GM10847 (cell line): ENCODE results near the gene CAPN5.

Experiments
- POLR2A ChIP-seq: IDR thresholded peaks from 2 replicates; pipeline ENCODE4 v1.6.1; 2011; ENCODE audit not compliant: insufficient read length; ENCODE audit errors: extremely low read depth

Gene CAPN5

DNA sequence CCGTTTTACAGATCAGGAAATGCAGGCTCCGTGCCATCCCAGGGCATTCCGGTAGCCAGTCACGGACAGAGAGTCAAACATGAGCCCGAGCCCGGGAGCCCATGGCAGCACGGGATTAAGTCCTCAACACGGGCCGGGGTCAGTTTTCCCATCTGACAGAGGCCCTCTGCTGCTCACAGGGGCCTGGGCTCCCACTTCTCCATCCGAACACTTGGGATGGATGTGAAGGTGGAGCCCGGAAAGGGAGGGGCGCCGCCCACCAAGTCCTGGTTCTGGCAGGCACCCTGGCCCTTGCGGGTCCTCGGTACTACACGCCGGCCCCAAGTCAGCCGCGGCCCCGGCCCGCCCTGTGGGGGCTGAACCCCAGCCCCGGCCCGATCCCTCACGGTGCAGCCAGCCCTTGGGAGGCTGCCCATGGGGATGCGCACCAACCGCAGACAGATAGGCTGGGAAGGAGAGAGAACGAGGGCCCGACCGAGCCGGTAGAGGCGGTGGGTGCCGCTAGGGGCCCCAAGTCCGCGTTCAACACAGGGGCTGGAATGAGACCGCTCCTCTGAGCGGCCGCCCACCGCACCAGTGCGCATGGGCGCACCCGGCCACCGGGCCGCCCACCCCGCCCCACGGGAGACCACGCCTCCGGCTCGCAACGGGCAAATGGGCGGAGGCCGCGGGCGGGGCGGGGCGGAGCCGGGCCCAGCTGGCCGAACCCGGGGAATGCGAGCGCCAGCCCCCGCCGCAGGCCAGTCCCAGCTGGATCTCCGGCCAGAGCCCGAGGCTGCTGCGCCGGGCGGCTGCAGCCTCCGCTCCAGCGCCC, at the start of gene CAPN5:
TSS of gene CAPN5 (plus strand) at position 743 of the 814 bp plus-strand sequence. CDS start 17,916 bp downstream, outside the sequence.
- no peak for TF ChIP-seq POLR2A

DNA sequence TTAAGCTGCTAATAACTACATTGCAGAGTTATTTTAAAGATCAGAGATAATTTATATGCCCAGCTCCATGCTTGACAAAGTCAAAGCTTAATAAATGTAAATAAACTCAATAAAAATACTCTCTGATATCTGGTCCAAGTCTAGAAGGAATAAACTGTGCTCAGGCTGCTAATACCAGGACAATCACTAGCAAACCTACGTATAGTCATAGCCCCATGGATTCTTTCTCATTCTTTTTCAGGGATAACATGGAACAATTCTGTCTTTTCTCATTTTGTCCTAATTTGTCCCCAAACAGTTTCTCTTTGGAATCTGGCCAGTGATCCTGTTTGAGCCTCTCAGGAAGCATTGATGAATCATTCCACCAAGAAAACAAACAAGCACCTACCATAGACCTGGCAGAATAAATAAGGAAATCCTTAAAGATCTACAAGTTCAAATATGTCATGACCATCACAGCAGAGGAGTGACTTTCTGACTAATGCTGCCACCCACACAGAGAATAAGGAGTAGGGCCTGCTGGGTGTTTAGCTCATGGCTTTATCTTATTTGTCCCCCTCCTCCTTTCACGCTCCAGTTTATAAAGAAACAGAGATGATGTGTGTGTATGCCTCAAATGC, 46.7 kb upstream of the CAPN5 start:
- no peak for TF ChIP-seq POLR2A

GRCh38 chr11:77020734-77021133, 46.0 kb upstream of the CAPN5 start:
- no peak for TF ChIP-seq POLR2A

- no peak for TF ChIP-seq POLR2A
These were observed 42.0 kb upstream of the CAPN5 start for GRCh38 chr11:77024745-77025144.

- no peak for TF ChIP-seq POLR2A
These were observed 40.5 kb upstream of the CAPN5 start for GRCh38 chr11:77026221-77026620.

GRCh38 chr11:77026743-77027142, 40.0 kb upstream of the CAPN5 start:
- no peak for TF ChIP-seq POLR2A

DNA sequence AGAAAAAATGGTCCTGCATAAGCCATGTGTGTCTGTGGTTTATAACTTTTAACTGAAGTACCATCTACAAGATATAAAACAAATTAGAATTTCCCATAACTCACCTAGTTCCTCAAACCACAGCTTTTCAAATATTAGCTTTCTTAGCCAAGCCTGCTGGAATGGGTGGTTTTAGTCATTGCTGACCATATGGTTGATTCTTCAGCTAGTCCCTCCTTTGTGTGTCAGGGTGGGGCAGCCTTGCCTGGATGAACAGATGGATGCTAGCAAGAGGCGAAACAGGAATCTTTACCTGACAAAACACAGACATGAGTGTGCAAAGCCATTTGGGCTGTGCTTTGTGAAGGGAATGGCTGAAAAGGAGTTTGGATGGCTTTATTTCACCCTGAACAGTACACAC, 39.5 kb upstream of the CAPN5 start:
- no peak for TF ChIP-seq POLR2A

DNA sequence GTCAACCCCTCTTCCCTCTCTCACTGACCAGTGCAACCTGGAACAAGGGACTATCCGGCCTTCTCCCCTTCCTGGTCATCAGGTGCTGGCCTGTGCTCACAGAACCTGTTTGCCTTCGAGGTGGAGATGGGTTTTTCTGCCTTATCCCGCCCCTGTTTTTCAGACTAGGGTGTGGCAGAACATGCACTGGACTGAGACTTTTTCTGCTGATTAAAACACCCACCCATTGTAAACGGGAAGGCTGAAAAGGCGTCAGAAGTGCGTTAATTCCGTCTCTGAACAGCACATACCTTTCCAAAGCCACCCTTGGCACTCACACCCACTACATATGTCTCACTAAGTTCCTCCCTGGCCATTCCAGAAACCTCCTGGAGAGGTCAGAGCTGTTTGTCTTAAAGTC, 36.9 kb upstream of the CAPN5 start:
- no peak for TF ChIP-seq POLR2A

GRCh38 chr11:77030834-77031414, 35.8 kb upstream of the CAPN5 start:
- TF ChIP-seq POLR2A = no peak

DNA sequence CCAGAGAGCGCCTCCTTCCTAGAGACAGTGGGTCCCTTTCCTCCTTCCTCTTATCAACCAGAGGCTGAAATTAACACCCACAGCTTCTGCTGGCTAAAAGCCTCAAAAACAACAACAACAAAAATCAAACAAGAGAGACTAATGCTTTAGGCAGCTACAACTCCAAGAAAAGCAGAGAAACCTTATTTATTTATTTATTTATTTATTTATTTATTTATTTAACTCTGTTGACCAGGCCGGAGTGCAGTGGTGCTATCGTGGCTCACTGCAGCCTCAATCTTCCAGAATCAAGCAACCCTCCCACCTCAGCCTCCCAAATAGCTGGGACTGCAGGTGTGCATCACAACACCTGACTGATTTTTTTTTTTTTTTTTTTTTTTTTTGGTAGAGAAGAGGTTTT, 35.2 kb upstream of the CAPN5 start:
- no peak for TF ChIP-seq POLR2A

- TF ChIP-seq POLR2A = no peak
These were observed 31.7 kb upstream of the CAPN5 start for GRCh38 chr11:77035039-77035438.

GRCh38 chr11:77035580-77035979, 31.2 kb upstream of the CAPN5 start:
- TF ChIP-seq POLR2A = no peak

DNA sequence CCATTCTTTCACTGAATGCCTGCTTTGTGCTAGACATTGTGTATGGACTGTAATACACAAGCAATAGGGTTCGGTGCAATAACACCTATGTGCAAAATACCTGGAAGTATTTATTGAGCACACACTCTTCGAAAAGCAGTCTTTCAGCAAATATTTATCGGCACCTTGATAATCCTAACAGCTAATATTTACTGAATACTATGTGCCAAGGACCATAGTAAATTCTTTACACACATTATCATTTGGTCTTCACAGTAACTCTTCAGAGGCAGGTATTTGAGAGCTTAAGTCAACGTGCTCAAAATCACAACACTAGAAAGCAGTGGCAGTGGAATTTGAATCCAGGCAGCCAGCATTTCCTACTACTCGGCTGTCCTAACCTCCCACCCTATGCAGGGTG, 30.4 kb upstream of the CAPN5 start:
- TF ChIP-seq POLR2A = no peak

GRCh38 chr11:77037057-77037456, 29.7 kb upstream of the CAPN5 start:
- TF ChIP-seq POLR2A = no peak

- TF ChIP-seq POLR2A = no peak
These were observed 28.5 kb upstream of the CAPN5 start for GRCh38 chr11:77038029-77038824.
